Left renal pelvis (tissue), 4 donors: Measurements from ENCODE around the gene THAP4. TPM values are rescaled to one million over a fixed set of nuclear protein-coding genes. Genes with fewer than 3 reads are reported as not detected.
A peak's percentile ranks its signal among the peaks of the same experiment; 100 is the strongest.
"Not testable (repeated sequence)": the region's sequence is repeated elsewhere in the genome, so short reads cannot be mapped to it uniquely, and the experiment has no call there.

Source experiments
- DNase-seq, 4 donors: peaks; one replicate each; pipeline ENCODE4 v3.0.0-alpha.2; 2013; ENCODE audit warnings: low read depth in 4 of 4, low spot score in 3 of 4
- polyA plus RNA-seq, 4 donors: library from polyadenylated mRNA; unstranded; fragments of 120-200 nt; gene quantifications; one replicate each; pipeline ENCODE4 v1.2.1, GENCODE V29; 2013; ENCODE audit not compliant: insufficient read length in 4 of 4

The THAP4 gene
- polyA plus RNA-seq, 4 donors: 34.9 to 68.7 (median 50.6) TPM

DNA sequence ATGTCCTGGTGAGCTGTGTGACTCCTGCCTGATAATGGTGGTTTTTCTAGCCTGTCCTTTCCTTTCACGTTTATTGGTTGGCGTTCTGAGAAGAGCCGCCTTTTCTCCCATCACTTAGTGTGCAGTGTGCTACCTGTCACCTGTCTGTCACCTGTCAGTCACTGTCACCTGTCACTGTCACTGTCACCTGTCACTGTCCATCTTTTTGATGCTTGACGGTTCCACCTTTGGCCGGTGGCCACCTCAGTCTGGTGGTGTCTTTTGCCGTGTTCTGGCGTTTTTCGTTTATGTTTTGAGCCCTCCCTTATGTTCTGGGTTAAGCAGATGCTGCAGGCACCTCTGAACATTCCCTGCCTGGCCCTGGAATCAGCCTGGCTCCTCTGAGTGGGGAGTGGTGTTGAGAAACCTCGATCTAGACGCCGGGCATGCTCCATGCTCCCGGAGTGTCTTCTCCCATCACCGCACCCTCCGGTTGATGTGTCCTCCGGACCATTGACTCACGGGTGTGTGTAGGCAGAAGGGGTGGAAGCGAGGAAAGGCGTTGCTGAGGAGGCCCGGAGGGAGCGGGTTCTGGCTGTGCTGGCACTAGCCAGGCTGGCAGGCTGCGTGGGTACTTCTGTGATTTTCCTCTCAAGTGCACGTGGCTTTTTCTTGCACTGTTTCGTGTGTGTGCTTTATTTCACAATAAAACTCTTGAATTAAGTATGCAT, 28.9 kb upstream of the THAP4 start:
- no peak for DNase-seq

DNA sequence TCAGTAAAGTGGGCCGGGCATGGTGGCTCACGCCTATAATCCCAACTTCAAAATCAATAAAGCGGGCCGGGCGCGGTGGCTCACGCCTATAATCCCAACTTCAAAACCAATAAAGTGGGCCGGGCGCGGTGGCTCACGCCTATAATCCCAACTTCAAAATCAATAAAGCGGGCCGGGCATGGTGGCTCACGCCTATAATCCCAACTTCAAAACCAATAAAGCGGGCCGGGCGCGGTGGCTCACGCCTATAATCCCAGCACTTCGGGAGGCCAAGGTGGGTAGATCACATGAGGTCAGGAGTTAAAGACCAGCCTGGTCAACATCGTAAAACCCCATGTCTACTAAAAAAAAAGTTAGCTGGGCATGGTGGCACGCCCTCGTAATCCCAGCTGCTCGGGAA, 25.8 kb upstream of the THAP4 start:
- not testable (repeated sequence) for DNase-seq

DNA sequence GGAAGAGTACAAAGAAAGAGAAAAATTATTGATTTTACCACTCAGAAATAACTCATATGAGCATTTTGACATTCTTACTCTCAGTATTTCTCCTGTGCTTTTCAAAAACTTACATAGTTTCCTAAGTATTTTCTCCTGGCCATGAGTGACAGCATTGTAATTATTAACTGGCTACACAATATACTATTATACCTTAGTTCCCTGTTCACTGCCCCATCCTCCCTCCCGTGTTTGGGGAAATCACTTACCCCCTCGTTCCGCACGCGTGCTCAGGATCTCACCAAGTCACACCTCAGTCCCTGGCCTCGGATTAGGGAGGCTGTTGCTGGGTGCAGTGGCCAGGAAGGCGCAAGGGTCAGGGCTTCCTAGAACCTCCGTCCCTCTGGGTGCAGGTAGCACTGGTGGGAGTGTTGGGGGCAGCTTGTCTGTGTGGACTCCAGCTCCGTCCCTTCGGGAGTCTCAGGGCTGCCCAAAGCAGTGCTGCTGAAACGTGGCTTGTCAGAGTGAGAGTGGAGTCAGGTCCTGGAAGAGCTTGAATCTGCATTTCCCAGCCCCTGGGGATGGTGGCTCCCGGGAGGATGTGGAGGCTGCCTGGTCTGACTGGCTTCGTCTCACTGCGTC, 23.7 kb upstream of the THAP4 start:
- no peak for DNase-seq

DNA sequence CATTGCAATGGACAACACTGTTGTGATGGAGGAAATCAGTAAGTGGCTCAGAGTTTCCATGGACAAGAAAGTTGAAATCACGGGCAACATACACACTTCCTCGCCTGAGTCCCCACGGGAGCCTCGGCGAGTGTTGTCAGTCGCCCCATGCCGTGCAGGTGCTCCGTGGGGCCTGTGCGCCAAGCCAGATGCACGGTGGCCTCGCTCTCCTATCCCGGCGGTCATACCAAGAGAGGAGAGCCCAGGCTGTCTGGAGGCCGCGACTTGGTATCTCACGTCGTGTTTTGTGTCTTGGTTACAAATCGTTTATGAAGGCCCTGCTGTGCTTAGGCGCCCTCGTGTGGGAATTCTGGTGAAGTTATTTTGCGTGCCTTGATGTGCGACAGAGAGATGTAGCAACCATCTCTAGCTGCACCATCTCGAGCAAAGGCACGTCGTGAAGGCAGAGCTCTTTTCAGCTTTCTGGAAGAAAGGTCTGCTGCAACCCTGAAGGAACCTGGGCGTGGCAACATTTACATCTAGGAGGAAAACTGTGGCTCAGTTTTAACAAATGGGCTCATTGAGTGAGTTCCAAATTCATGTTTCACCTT, 22.3 kb upstream of the THAP4 start:
- peak in 1 of 4 donors; percentile 56 for DNase-seq

DNA sequence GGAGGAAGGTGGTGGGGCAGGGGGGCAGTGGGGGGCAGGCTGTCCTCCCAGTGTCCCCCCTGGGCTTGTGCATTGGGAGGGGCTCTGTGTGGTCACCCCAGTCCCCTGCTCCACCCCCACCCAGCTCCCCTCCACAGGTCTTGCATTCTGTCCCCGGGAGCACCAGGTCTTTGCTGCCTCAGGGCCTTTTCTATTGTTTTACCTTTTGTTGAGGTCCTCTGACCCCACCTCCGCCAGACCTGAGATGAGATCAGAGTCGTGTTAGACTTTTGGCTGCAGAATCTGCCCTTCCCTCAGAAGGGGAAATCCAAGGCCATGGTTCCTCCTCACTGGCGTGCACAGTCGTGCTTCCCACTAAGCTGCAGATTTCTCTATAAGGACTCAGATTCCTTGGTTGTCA, 21.3 kb upstream of the THAP4 start:
- no peak for DNase-seq

DNA sequence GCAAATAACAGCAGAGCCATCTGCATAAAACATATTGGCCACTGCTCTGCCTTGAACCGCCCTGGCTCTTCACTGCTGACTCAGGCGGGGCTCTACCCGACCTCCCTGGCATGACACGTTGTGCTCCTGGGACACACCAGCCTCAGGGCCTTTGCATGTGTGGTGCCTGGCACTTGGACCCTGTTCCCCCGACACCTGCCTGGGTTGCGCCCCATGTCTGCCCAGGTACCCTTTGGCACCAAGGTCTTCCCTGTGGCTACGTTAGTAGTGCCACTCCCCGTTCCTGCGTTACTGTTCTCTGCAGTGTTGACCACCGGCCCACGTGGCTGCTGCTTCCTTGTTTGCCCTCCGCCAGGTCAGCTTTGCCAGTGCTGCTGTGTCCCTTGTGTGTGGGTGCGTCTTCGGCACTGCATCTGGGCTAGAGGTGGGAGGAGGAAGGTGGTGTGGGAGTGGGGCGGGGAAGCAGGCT, 20.9 kb upstream of the THAP4 start:
- DNase-seq: no peak

DNA sequence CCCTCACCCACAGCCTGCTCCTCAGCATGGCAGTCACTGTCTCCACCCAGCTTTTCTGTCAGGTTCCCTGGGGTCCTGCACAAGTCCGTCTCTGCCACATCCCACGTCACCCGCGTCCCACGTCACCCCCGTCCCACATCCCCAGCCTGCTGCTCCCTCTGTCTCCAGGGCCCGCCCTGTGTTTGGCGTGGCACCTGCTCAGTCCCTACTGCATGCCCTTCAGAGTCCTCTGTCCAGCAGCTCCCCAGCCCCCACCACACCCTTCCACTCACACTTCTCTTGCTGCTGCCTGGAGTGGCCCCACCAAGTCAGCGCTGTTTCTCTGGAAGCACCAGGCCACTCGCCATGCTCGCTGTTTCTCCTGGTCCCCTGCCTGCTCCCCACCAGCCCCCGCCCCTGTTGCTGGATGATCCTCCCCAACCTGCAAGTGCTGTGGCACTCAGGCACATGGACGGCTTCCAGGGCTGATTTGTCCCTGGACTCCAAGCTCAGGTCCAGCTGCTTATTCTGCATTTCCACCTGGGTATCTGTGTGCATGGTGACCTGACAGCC, 19.3 kb upstream of the THAP4 start:
- DNase-seq: no peak

DNA sequence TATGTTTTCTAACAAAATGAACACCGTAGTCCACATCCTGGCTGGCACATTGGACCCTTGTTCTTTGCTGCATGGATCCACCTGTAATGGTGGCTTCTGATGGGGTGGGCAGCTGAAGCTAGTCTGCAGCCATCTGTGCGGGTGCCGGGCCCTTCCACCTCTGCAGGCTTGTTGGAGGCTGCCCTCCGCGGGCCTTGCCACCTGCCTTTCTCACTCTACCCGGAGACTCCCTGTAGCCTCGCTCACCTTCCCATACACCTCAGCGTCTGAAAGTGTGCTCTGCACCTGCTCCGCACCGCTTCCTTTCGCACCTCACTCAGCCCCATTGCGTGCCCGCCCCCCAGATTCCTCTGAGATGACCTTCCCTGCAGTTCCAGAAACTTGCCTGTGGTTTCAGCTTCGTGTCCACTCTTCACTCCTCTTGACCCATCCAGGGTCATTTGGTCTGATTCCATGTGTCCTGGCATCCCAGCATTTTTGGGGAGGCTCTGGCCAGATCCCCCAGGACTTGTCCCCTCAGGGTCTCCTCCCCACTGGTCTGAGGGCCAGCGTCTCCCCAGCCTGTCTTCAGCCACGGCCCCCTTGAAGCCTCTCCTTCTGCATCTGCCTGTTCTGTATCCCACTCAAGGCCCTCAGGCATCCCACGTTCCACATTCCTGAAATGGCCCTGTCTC, 18.7 kb upstream of the THAP4 start:
- DNase-seq: no peak

DNA sequence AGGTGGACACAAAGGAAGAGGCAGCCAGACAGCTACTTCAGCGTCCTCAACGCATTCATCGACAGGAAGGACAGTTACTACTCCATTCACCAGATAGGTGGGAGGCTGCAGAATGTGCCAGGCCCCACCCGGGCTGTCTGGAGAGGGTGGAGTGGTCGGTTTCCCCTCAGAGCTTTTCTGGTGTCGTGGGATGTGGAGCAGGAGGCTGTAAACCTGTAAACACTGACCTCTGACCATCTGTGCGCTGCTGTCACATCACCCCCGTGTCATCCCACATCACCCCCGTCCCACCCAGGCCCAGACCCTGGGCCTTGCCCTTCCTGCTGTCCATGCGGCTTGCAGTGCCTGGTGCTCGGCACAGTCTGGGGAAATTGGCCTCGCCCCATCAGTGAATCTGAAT, 17.6 kb upstream of the THAP4 start:
- DNase-seq: no peak

DNA sequence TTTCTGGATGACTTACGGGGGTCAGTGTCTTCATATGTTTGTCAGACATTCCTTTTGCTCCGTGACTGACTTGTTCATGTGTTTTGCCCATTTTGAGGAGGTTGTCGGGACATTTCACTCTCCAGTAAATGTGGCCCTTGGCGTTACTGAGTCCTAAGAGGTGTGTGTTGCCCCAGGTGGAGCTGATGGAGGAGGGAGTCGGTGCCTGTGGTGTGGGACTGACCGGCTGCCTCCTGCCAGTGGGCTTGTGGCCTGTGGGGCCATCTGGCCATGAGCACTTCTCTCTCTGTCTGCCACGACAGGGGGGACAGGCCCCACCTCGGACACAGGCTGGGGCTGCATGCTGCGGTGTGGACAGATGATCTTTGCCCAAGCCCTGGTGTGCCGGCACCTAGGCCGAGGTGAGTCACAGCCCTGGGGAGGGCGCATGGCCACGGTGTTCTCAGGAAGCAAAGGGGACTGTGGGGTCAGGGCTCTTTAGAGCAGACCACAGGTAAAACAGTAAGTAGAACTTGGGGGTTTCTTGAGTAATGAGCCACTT, 16.3 kb upstream of the THAP4 start:
- no peak for DNase-seq

DNA sequence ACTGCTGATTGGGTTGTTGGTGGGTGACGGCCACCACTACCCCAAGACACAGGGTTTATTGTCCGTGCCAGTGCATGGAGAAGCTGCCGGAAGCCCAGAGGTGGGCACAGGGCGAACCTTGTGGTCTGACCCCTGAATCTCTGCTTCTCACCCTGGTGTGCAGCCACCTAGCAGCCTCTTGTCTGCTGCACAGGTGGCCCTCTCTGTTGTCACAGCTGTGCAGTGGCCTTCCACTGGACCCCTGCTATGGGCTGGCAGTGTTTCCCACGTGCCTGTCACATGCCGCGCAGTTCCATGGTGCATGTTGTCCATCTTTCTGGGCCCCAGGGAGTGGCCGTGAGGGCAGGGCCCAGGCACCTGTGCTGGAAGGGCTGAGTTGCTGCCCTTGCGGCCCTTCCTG, 15.8 kb upstream of the THAP4 start:
- DNase-seq: no peak

DNA sequence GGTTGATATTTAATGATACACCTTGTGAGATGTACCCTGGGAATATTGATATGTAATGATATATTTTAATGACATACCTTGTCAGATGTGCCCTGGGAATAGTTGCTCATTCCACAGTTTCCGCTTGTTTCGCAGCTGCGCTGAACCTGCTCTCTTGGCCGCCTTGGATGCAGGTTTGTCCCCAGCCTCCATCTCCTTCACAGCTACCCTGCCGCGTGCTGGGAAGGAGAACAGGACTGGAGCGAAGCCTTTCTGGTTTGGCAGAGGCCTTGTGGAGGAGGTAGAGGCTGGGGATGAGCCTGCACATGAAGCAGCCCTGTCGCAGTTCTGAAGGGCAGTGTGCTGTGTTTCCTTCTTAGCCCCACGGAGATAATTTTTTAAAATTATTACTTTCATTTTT, 15.2 kb upstream of the THAP4 start:
- no peak for DNase-seq

DNA sequence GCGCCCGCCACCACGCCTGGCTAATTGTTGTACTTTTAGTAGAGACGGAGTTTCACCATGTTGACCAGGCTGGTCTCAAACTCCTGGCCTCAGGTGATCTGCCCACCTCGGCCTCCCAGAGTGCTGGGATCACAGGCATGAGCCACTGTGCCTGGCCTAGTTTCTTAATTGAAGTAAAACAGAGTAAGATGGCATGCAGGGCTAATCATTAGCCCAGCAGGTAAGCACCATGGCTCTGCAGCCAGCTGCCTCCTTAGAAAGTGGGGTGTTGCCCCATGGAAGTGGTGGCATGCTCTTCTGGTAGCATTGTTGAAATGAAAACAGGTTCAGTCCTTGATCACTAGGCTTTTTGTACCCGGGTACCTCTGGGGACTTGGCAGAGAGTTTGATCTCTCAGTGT, 13.0 kb upstream of the THAP4 start:
- no peak for DNase-seq

DNA sequence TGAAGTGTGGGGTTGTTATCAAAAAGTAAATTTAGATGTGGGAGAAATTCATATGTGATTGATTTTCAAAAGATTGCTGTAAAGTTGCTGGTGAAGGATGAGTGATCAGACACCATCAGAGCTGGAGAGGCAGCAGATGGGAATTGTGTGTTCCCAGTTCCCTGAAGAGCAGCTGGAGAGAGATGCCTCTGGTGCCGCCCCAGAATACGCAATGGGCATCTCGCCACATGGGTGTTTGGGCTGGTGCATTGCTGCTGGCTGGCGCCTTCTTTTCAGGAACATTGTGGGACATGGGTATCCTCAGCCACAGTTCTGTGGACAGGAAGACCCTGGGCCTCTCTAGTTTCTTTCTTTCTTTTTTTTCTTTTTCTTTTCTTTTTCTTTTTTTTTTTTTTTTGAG, 12.4 kb upstream of the THAP4 start:
- no peak for DNase-seq

DNA sequence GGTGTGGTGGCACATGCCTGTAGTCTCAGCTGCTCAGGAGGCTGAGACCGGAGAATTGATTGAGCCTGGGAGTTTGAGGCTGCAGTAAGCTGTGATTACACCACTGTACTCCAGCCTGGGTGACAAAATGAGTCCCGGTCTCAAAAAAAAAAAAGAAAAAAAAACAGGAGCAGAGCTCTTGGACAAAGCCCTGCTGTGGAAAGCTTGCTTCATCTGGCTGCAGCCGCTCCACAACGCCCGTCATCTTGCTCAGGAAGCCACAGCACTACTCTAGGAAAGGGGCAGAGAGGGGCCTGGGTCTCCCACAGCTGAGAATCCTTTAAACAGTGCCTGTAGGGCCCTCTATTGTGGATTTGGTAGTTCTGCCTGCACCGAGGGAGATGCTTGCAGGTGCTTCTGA, 11.5 kb upstream of the THAP4 start:
- no peak for DNase-seq

DNA sequence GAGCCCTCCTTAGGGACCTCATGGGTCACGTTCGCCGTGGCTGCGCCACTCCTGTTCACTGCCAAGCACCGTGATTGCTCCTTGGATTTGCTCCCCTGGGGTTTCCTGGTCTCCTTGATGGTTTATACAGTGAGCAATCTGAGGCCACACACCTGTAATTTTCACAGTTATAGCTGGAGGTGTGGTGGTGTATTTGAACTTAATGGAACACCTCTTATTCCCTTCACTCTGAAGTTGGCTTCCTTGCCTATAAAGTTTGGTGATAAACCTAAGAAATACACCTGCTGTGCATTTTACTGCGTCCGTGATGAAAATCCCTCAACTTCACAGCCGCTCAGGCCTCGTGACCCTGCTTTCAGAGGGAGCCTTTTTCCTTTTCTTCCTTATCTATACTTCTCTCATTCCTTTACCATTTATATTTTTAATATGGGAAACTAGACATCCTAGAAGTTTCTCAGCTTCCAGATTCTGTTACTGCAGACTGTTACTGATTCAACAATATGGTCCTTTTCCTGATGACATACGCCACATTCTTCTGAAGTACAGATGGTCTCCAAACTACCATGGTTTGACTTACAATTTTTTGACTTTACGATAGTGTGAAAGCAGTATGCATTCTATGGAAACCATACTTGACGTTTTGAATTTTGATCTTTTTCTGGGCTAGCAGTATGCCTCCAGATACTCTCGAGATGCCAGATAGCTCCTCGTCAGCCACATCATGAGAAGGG, 9.1 kb upstream of the THAP4 start:
- DNase-seq: no peak

DNA sequence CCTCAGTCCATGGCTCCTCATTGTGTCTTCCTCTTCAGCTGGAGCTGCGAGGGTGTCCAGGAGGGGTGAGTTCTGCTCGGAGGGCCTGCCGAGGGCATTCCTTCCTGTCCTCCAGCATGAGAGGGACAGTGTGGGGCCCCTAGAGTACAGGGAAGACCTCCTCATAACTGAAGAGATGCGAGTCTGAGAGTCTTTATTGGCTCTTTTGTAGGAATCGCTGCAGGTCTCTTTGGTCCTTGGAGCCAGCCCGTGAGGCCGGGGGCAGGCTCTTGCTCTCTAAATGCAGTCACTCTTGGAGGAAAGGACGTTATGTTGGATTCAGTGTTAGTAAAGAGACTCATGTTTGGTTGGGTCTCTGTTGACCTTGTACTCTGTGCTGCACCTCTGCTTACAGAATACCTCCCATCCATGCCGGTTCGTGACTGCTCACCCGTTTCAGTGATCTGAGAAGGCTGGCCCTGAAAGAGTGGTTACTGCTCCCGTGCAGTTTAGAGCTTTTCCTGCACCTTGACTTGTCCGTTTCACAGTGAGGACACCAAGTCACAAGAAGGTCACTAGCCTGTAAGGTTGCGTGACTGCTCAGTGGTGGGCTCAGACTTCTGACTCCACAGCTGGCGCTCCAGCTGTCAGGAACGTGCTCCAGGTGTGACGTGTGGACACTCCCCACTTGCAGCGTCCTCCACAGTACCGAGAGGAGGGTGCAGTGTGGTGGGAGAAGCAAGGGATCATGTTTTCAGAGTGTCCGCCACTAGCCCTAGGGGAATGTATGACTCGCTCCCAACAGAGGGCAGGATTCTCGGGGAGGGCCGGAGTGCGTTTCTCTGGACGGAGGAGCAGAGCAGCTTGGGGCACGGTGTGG, 8.3 kb upstream of the THAP4 start:
- DNase-seq: no peak

DNA sequence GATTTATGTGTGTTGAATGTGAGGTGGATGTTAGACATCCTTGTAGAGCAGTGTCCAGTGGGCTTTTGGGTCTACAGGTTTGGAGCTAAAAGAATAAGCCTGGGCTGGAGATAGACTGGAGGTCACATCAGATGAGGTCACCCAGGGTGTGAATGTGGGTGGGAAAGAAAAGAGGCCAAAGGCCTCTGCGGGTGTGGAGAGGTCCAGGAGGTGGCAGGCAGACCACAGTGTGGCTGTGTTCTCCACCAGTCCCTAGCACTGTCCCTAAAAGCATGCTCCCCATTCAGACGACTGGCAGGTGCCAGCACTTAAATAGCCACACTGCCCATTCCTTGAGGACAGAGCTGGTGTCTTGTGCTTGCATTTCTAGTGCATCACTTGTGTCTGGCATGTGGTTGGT, 4.7 kb upstream of the THAP4 start:
- no peak for DNase-seq

DNA sequence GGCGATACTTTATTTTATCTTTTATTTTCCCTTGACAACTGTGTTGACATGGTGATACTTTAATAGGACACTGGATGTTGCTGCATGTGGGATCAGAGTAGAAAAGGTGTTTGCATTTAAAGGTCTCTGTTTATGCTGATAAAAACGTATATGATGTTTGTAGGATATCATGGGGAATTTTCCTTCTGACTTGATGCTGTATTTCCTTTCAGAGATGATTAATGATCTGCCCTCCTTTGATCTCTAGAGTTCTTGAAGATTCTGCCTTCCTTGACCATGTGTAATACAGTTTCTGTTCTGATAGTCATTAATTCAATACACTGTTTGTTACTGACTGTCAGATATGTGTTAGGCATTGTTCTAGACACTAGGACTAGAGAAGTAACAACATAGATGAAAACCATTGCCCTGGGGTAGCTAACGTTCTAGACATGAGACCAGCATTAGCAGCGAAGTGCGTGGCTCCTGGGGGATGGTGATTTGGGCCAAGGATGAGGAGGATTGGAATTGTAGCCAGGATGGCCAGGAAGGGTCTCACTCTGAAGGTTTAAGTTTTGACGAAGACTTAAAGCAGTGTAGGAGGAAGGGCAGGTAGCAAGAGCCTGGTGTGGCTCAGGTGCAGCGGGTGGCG, 3.3 kb upstream of the THAP4 start:
- DNase-seq: no peak
